Measurements from ENCODE around the gene GATAD2B. TPM values are rescaled to one million over a fixed set of nuclear protein-coding genes. Genes with fewer than 3 reads are reported as not detected.
A peak's percentile ranks its signal among the peaks of the same experiment; 100 is the strongest.

Gene GATAD2B
- total RNA-seq, 4 donors from 2014 or later: 16.7 to 28.1 (median 20.2) TPM

DNA sequence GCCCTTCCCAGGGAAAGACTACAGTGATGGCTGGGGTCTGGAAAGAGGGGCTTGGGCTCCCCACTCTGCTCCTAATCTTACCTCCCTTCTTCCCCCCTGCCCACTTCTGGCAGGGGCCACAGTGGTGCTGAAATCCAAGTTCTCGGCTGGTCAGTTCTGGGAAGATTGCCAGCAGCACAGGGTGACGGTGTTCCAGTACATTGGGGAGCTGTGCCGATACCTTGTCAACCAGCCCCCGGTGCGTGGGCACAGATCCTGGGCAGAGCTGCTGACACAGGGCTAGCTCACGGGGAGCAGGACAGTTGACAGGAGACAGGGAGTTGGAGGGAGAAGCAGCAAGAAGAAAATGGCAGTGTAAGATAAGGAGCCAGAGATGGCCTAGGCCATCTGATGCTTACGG lies 145.1 kb downstream of the GATAD2B start:
- no peaks in the 10 kb centered on the region for H3K27me3 ChIP-seq
- no peak for TF ChIP-seq POLR2AphosphoS5 (IDR thresholded peaks at IDR 0.05)
- TF ChIP-seq EP300 (IDR thresholded peaks at IDR 0.05; ENCODE audit: low read depth): no peak
- TF ChIP-seq, protein P1, sequence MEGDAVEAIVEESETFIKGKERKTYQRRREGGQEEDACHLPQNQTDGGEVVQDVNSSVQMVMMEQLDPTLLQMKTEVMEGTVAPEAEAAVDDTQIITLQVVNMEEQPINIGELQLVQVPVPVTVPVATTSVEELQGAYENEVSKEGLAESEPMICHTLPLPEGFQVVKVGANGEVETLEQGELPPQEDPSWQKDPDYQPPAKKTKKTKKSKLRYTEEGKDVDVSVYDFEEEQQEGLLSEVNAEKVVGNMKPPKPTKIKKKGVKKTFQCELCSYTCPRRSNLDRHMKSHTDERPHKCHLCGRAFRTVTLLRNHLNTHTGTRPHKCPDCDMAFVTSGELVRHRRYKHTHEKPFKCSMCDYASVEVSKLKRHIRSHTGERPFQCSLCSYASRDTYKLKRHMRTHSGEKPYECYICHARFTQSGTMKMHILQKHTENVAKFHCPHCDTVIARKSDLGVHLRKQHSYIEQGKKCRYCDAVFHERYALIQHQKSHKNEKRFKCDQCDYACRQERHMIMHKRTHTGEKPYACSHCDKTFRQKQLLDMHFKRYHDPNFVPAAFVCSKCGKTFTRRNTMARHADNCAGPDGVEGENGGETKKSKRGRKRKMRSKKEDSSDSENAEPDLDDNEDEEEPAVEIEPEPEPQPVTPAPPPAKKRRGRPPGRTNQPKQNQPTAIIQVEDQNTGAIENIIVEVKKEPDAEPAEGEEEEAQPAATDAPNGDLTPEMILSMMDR (IDR thresholded peaks at IDR 0.05): no peak
- no peak for TF ChIP-seq POLR2A (IDR thresholded peaks at IDR 0.05)
- DNase-seq: no peak
- peaks cover 14 to 34% (median 23%) of the 10 kb centered on the region in 4 donors for H3K4me1 ChIP-seq
- H3K9me3 ChIP-seq: no peaks in the 10 kb centered on the region
- peaks cover 0 to 8% (median 0%) of the 10 kb centered on the region in 4 donors for H3K36me3 ChIP-seq
- in situ Hi-C loops (cut with MboI; ENCODE audit: low pct_ligation_motif_present in 1 of 4, low pct_unique_long_range_greater_than_20kb in 1 of 4, low sequenced_read_pairs in 3 of 4): loop anchor here in 1 of 4 donors (10.0 kb wide), 1 partner anchor 103 kb away; the partner anchor contains the start of genes ILF2 and NPR1
- WGBS, 2 donors (ENCODE audit: low coverage in 1 of 2): 94% methylated on average over 7 of the region's 7 CpGs; no CpG with 5 or more reads in 1 of the 2 donors
- no peak overlapping the region for H3K4me3 ChIP-seq
- no peak overlapping the region for H3K27ac ChIP-seq
- intact Hi-C loops (cut with DNase I; ENCODE audit: low total_unique reads): no loop called here

DNA sequence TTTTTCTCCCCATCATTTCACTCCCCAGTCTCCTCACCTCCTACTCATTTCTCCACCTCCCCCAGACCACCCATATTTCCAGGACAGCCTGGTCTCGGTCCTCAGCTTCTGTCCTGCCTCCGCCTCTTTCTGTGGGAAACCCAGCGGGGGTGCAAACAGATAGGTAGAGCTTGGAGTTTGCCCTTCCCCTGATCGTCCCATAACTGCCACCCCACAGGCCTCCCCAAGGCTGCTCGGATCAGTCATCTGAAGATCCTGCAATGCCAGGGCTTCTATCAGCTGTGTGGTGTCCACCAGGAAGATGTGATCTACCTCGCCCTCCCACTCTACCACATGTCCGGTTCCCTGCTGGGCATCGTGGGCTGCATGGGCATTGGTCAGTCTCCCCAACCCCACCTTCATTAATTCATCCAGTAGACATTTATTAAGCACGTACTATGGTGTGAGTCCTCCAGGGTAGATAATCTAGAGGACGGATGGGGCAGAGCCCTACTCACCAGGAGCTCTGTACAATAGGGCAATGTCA lies 145.9 kb downstream of the GATAD2B start:
- Histone ChIP-seq H3K4me3 (no peak overlapping the region), H3K27ac (no peak overlapping the region), H3K9me3 (no peaks in the 10 kb centered on the region), H3K27me3 (no peaks in the 10 kb centered on the region), H3K36me3 (peaks cover 0 to 10% (median 0%) of the 10 kb centered on the region in 4 donors), H3K4me1 (peaks cover 12 to 32% (median 22%) of the 10 kb centered on the region in 4 donors)
- intact Hi-C loops (cut with DNase I; ENCODE audit: low total_unique reads) (no loop called here), in situ Hi-C loops (cut with MboI; ENCODE audit: low pct_ligation_motif_present in 1 of 4, low pct_unique_long_range_greater_than_20kb in 1 of 4, low sequenced_read_pairs in 3 of 4) (loop anchor here in 1 of 4 donors (10.0 kb wide), 1 partner anchor 102 kb away; the partner anchor contains the start of genes ILF2 and NPR1)
- no peak for DNase-seq
- 88 to 93% methylated on average over 3 to 10 of the region's 10 CpGs for WGBS, 2 donors (ENCODE audit: low coverage in 1 of 2)
- TF ChIP-seq POLR2AphosphoS5 (IDR thresholded peaks at IDR 0.05) (no peak), EP300 (IDR thresholded peaks at IDR 0.05; ENCODE audit: low read depth) (no peak)

DNA sequence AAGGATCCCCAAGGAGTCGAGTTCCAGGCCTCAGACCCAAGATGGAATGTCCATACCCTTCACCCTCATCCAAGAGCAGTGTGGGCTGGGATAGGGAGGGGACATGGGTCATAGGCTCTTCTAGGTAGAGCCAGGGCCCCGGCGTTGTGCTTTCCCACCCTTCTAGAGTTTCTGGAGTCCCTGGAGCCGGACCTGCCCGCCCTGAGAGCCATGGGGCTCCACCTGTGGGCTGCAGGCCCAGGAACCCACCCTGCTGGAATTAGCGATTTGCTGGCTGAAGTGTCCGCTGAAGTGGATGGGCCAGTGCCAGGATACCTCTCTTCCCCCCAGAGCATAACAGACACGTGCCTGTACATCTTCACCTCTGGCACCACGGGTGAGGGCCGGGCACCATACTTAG lies 146.4 kb downstream of the GATAD2B start:
- Histone ChIP-seq H3K9me3 (no peaks in the 10 kb centered on the region), H3K36me3 (peaks cover 0 to 10% (median 0%) of the 10 kb centered on the region in 4 donors), H3K27ac (peak overlapping the region; percentile 86 to 97 (median 92)), H3K27me3 (no peaks in the 10 kb centered on the region), H3K4me1 (peaks cover 12 to 32% (median 22%) of the 10 kb centered on the region in 4 donors), H3K4me3 (peak overlapping the region; percentile 51 to 92 (median 86))
- WGBS, 2 donors (ENCODE audit: low coverage in 1 of 2): 67% methylated on average over 10 of the region's 10 CpGs; no CpG with 5 or more reads in 1 of the 2 donors
- in situ Hi-C loops (cut with MboI; ENCODE audit: low pct_ligation_motif_present in 1 of 4, low pct_unique_long_range_greater_than_20kb in 1 of 4, low sequenced_read_pairs in 3 of 4): loop anchor here in 1 of 4 donors (10.0 kb wide), 1 partner anchor 102 kb away; the partner anchor contains the start of genes ILF2 and NPR1
- intact Hi-C loops (cut with DNase I; ENCODE audit: low total_unique reads): no loop called here
- TF ChIP-seq, protein P1 (IDR thresholded peaks at IDR 0.05): no peak
- TF ChIP-seq POLR2A (IDR thresholded peaks at IDR 0.05): no peak
- no peak for TF ChIP-seq EP300 (IDR thresholded peaks at IDR 0.05; ENCODE audit: low read depth)
- DNase-seq: no peak

DNA sequence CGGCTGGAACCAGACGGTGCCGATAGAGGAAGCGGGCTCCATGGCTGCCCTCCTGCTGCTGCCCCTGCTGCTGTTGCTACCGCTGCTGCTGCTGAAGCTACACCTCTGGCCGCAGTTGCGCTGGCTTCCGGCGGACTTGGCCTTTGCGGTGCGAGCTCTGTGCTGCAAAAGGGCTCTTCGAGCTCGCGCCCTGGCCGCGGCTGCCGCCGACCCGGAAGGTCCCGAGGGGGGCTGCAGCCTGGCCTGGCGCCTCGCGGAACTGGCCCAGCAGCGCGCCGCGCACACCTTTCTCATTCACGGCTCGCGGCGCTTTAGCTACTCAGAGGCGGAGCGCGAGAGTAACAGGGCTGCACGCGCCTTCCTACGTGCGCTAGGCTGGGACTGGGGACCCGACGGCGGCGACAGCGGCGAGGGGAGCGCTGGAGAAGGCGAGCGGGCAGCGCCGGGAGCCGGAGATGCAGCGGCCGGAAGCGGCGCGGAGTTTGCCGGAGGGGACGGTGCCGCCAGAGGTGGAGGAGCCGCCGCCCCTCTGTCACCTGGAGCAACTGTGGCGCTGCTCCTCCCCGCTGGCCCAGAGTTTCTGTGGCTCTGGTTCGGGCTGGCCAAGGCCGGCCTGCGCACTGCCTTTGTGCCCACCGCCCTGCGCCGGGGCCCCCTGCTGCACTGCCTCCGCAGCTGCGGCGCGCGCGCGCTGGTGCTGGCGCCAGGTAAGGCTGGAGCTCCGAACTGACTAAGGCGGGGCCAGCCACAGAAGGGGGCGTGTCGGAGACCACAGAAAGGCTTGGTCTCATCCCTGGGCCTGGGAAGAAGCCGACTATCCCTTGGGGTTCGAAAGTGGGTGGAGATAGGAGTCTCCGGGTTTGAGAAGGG lies 147.1 kb downstream of the GATAD2B start:
- no peak for TF ChIP-seq EP300 (IDR thresholded peaks at IDR 0.05; ENCODE audit: low read depth)
- TF ChIP-seq POLR2AphosphoS5 (IDR thresholded peaks at IDR 0.05): peak; percentile 59 to 67 (median 66)
- TF ChIP-seq POLR2A (IDR thresholded peaks at IDR 0.05): peak; percentile 43
- TF ChIP-seq, protein P1 (IDR thresholded peaks at IDR 0.05): peak in 2 of 5 experiments; percentile 22 to 26
- intact Hi-C loops (cut with DNase I; ENCODE audit: low total_unique reads): no loop called here
- in situ Hi-C loops (cut with MboI; ENCODE audit: low pct_ligation_motif_present in 1 of 4, low pct_unique_long_range_greater_than_20kb in 1 of 4, low sequenced_read_pairs in 3 of 4): loop anchor here in 1 of 4 donors (10.0 kb wide), 1 partner anchor 101 kb away; the partner anchor contains the start of genes ILF2 and NPR1
- H3K4me3 ChIP-seq: peak overlapping the region; percentile 51 to 92 (median 86)
- WGBS, 2 donors (ENCODE audit: low coverage in 1 of 2): 0% methylated on average over 17 to 59 of the region's 83 CpGs
- peak; percentile 81 for DNase-seq
- H3K4me1 ChIP-seq: peaks cover 12 to 32% (median 22%) of the 10 kb centered on the region in 4 donors
- no peaks in the 10 kb centered on the region for H3K27me3 ChIP-seq
- H3K36me3 ChIP-seq: peaks cover 0 to 10% (median 0%) of the 10 kb centered on the region in 4 donors
- H3K27ac ChIP-seq: peak overlapping the region; percentile 86 to 97 (median 92)
- H3K9me3 ChIP-seq: no peaks in the 10 kb centered on the region
